Upper lobe of left lung (tissue), 6 donors: ENCODE results near the gene INSRR. TPM values are rescaled to one million over a fixed set of nuclear protein-coding genes. Genes with fewer than 3 reads are reported as not detected.

Experiments used
- ATAC-seq, 2 donors: fragments of 200-7000 bp; cut with Tn5 transposase; one replicate each; pipeline ENCODE4 v1.9.1; 2022; ENCODE audit warnings: mild to moderate bottlenecking in 2 of 2, moderate library complexity in 2 of 2; ENCODE audit not compliant: low FRiP score in 2 of 2
- DNase-seq, 2 donors: peaks; one replicate each; pipeline ENCODE4 v3.0.0-alpha.2; 2019 to 2020
- H3K27ac ChIP-seq, 4 donors: fragments of 200-600 bp; sonication (generic); one replicate each; pipeline ENCODE4 v1.5.1; 2016 to 2019
- H3K27me3 ChIP-seq, 4 donors: fragments of 200-600 bp; sonication (generic); one replicate each; pipeline ENCODE4 v1.5.1; 2017 to 2019
- H3K36me3 ChIP-seq, 4 donors: fragments of 200-600 bp; sonication (generic); one replicate each; pipeline ENCODE4 v1.5.1; 2016 to 2019
- H3K4me1 ChIP-seq, 4 donors: fragments of 200-600 bp; sonication (generic); one replicate each; pipeline ENCODE4 v1.5.1; 2018 to 2019
- H3K4me3 ChIP-seq, 4 donors: fragments of 200-600 bp; sonication (generic); one replicate each; pipeline ENCODE4 v1.5.1; 2017 to 2019; ENCODE audit warnings: mild to moderate bottlenecking in 2 of 4, moderate library complexity in 1 of 4
- H3K9me3 ChIP-seq, 4 donors: fragments of 200-600 bp; sonication (generic); one replicate each; pipeline ENCODE4 v1.5.1; 2018 to 2019
- EP300 ChIP-seq, 4 donors: sonication (generic); formaldehyde crosslinking; IDR thresholded peaks; one replicate each; pipeline ENCODE4 v1.5.1; 2017; ENCODE audit warnings: antibody characterized with exemption in 4 of 4, control low read depth in 2 of 4
- POLR2A ChIP-seq, 4 donors: fragments of 450-650 bp; IDR thresholded peaks; one replicate each; pipeline ENCODE4 v1.5.1; 2016 to 2017; ENCODE audit warnings: antibody characterized with exemption in 4 of 4, mild to moderate bottlenecking in 2 of 4
- POLR2AphosphoS5 ChIP-seq, 2 donors: sonication (generic); formaldehyde crosslinking; IDR thresholded peaks; one replicate each; pipeline ENCODE4 v1.5.1; 2017; ENCODE audit warnings: antibody characterized with exemption in 2 of 2
- WGBS, 2 donors: methylation state at CpG; one replicate each; pipeline ENCODE4 v1.1.5; 2017 to 2018; 5-methylcytosine and 5-hydroxymethylcytosine counted together
- total RNA-seq, 6 donors: library from RNA; depleted of rRNA in 4 of 6; stranded (reverse); fragments of >200 nt in 4 of 6; gene quantifications; one replicate each; pipeline versions ENCODE4 v1.1.0 to v1.2.1, GENCODE V29; 2016 to 2021
- TF ChIP-seq, protein P1 (sequence below), 6 experiments: fragments of 450-650 bp in 4 of 6; fragments of 200-600 bp in 2 of 6; sonication (generic) in 2 of 6; IDR thresholded peaks; one replicate each; pipeline ENCODE4 v1.5.1; 2016 to 2019; ENCODE audit warnings: antibody characterized with exemption in 6 of 6
- donor health status: DM: no; HTN: no; CAD: no; lungs with moderate emphysema.
- donor health status: DM: no; HTN: yes; CAD: no; lungs with severe emphysema.

INSRR gene
- total RNA-seq, 6 donors from 2014 or later: 0.03 to 0.22 TPM; not detected in 4

DNA sequence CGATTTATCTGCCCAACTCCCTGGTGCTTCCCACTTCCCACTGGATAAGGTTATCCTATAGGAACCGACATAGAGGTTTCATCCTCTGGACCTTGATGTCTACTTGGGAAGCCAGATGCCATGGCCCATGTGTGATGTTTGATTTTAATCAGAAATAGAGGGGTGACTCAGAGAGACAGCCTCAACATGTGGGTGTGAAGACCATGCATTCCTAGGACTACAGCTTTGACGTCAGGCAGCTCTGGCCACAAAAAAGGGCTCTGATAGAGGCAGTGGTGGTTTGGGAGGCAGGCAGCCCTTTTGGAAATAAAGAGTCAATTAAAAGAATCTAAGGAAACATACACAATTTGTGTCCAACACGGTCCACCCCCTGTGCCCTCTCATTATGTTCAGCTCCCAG, 37.1 kb downstream of the INSRR start:
- H3K4me1 ChIP-seq: no peaks in the 10 kb centered on the region
- no peaks in the 10 kb centered on the region for H3K36me3 ChIP-seq
- H3K9me3 ChIP-seq: no peaks in the 10 kb centered on the region
- no peak for ATAC-seq
- no peak for DNase-seq
- H3K27me3 ChIP-seq: no peaks in the 10 kb centered on the region
- 69 to 74% methylated on average over 4 of the region's 4 CpGs for WGBS, 2 donors
- TF ChIP-seq EP300 (IDR thresholded peaks at IDR 0.05) (no peak), POLR2AphosphoS5 (IDR thresholded peaks at IDR 0.05) (no peak), POLR2A (IDR thresholded peaks at IDR 0.05) (no peak)
- TF ChIP-seq, protein P1, sequence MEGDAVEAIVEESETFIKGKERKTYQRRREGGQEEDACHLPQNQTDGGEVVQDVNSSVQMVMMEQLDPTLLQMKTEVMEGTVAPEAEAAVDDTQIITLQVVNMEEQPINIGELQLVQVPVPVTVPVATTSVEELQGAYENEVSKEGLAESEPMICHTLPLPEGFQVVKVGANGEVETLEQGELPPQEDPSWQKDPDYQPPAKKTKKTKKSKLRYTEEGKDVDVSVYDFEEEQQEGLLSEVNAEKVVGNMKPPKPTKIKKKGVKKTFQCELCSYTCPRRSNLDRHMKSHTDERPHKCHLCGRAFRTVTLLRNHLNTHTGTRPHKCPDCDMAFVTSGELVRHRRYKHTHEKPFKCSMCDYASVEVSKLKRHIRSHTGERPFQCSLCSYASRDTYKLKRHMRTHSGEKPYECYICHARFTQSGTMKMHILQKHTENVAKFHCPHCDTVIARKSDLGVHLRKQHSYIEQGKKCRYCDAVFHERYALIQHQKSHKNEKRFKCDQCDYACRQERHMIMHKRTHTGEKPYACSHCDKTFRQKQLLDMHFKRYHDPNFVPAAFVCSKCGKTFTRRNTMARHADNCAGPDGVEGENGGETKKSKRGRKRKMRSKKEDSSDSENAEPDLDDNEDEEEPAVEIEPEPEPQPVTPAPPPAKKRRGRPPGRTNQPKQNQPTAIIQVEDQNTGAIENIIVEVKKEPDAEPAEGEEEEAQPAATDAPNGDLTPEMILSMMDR (IDR thresholded peaks at IDR 0.05): no peak
- H3K27ac ChIP-seq: no peak overlapping the region
- no peak overlapping the region for H3K4me3 ChIP-seq

DNA sequence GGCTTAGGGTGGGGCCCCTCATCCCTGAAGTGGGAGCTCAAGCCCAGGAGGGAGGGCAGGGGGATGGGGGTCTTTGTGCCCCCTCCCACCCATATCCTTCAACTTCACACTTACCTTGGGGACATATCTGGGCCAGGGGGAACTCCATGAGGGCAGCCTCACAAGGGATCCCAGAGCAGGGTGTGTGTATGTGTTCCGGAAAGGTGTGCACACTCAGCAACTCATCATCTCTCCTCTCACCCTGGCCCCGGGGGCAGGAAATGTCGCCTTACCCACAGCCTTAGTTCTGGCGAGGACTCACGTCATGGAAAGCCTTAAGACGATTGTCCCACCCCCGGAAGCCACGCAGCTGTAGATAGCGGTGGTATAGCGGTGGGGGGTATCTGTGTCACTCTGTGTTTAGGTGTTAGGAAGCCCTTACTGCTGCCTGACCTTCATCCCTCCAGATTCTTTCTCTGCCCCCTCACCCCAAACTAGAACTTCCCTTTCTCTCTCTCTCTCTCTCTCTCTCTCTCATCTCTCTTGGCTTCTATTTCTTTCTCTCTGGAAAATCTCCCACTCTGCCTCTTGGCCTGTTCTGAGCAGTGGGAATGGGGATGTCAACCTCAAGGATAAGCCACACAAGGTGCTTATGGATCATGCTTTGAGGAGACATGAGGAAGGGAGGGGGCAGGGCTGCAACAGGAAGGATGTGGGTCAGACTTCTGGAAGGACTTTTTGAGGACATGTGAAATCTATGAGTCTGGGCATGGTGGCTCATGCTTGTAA, 42.2 kb downstream of the INSRR start, which contains the start of gene SH2D2A:
SH2D2A (minus strand) TSS at position 288 of the 768 bp plus-strand sequence; CDS start at position 148, 140 bp downstream.
- Histone ChIP-seq H3K4me1 (peaks cover 13 to 20% (median 18%) of the 10 kb centered on the region in 4 donors), H3K4me3 (peak within 1 kb of the TSS in 3 of 4 donors; percentile 18 to 53 (median 31)), H3K27ac (peak within 1 kb of the TSS; percentile 70 to 86 (median 76)), H3K36me3 (no peaks in the 10 kb centered on the region), H3K27me3 (no peaks in the 10 kb centered on the region), H3K9me3 (no peaks in the 10 kb centered on the region)
- TF ChIP-seq, protein P1 (IDR thresholded peaks at IDR 0.05): no peak
- TF ChIP-seq EP300 (IDR thresholded peaks at IDR 0.05) (peak in 1 of 4 donors; percentile 41), POLR2AphosphoS5 (IDR thresholded peaks at IDR 0.05) (peak in 1 of 2 donors; percentile 73), POLR2A (IDR thresholded peaks at IDR 0.05) (peak in 2 of 4 donors; percentile 37 to 80)
- 17 to 31% methylated on average over 2 to 10 of the region's 10 CpGs for WGBS, 2 donors
- ATAC-seq (peak; percentile 27 to 54), DNase-seq (peak in 1 of 2 donors; percentile 60)

DNA sequence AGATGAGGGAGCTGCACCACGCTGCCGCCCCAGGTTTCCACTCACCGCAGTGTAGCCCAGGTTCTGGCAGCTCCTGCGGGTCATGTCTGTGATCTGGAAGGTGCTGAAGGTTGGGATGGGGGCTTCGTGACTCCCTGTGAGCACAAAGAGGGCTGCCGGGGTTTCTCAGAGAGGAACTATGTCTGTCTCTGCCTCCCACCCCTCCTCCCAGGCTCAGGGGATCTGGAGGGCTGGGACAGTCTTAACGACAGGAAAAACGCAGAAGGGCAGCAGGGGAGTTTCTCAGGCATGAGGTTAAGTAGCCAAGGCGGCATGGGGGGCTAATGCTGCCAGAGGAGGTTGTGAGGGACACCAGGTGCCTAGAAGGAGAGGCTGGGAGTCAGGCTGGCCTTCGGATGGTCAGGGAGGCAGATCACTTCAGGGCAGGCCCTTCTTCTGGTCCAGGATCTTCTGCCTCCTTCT, 42.9 kb downstream of the INSRR start:
- Histone ChIP-seq H3K27ac (peak overlapping the region; percentile 70 to 86 (median 76)), H3K27me3 (no peaks in the 10 kb centered on the region), H3K4me1 (peaks cover 13 to 20% (median 18%) of the 10 kb centered on the region in 4 donors), H3K4me3 (peak overlapping the region in 3 of 4 donors; percentile 18 to 53 (median 31)), H3K36me3 (no peaks in the 10 kb centered on the region), H3K9me3 (no peaks in the 10 kb centered on the region)
- TF ChIP-seq POLR2A (IDR thresholded peaks at IDR 0.05) (no peak), EP300 (IDR thresholded peaks at IDR 0.05) (no peak), POLR2AphosphoS5 (IDR thresholded peaks at IDR 0.05) (no peak)
- TF ChIP-seq, protein P1 (IDR thresholded peaks at IDR 0.05): no peak
- ATAC-seq: peak in 1 of 2 donors; percentile 1
- 67 to 70% methylated on average over 7 to 10 of the region's 10 CpGs for WGBS, 2 donors
- no peak for DNase-seq

DNA sequence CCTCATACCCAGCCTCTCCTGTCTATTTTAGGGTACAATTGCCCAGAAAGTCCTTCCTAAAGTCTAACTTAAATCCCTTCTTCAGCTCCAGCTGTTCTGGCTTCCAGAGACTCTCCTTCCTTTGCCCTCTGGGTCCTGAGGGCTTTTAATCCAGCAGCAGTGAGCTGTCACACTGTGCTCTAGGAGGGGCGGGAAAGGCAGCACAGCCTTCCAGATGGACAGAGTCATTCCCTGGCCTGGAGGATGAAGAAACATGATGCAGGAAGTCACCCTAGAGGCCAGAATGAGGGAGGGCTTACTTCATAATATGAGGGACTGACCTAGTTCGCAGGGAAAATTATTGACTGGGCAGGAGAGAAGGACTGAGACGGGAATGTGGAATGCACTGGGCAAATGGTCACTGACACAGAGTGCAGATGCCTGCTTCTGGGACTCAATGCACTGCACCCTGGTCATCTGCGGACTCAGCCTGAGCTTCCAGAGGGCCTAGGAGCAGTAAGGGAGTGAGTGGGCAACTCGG, 43.5 kb downstream of the INSRR start:
- H3K27ac ChIP-seq: peak overlapping the region; percentile 70 to 86 (median 76)
- peak overlapping the region in 3 of 4 donors; percentile 18 to 53 (median 31) for H3K4me3 ChIP-seq
- no peak for DNase-seq

More for the DNA sequence above, 43.5 kb downstream of the INSRR start:
- H3K36me3 ChIP-seq: no peaks in the 10 kb centered on the region
- 69 to 75% methylated on average over 5 of the region's 5 CpGs for WGBS, 2 donors
- peak; percentile 20 to 88 for ATAC-seq
- peaks cover 13 to 20% (median 18%) of the 10 kb centered on the region in 4 donors for H3K4me1 ChIP-seq
- H3K27me3 ChIP-seq: no peaks in the 10 kb centered on the region
- TF ChIP-seq, protein P1 (IDR thresholded peaks at IDR 0.05): no peak
- TF ChIP-seq POLR2AphosphoS5 (IDR thresholded peaks at IDR 0.05) (peak in 1 of 2 donors; percentile 63), EP300 (IDR thresholded peaks at IDR 0.05) (no peak)
- H3K9me3 ChIP-seq: no peaks in the 10 kb centered on the region
